HEK293T (cell line): ENCODE data around the gene ELOA.
"Not testable (repeated sequence)": the region's sequence is repeated elsewhere in the genome, so short reads cannot be mapped to it uniquely, and the experiment has no call there.

ENCODE experiments used
- CTCF ChIA-PET: fragments of 350-600 bp; formaldehyde crosslinking; extraction: SDS; loops from one replicate; lab custom pipeline; 2021; ENCODE audit warnings: antibody characterized with exemption, inconsistent platforms; lab: Yijun Ruan, JAX
- POLR2A ChIA-PET: fragments of 350-600 bp; formaldehyde crosslinking; extraction: SDS; loops from one replicate; lab custom pipeline; 2020; ENCODE audit warnings: antibody characterized with exemption, inconsistent platforms; lab: Yijun Ruan, JAX
- DNase-seq: peaks from one replicate; pipeline ENCODE4 v3.0.0; 2012; ENCODE audit warnings: mixed read lengths; ENCODE audit errors: extremely low spot score
- ARNT ChIP-seq: fragments of 450-650 bp; IDR thresholded peaks from 2 replicates; pipeline ENCODE4 v1.6.1; 2017; ENCODE audit warnings: mild to moderate bottlenecking
- BHLHE40 ChIP-seq: fragments of 450-650 bp; IDR thresholded peaks from 2 replicates; pipeline ENCODE4 v1.6.1; 2016; ENCODE audit warnings: mild to moderate bottlenecking, moderate library complexity, borderline replicate concordance
- CTBP1 ChIP-seq: fragments of 450-650 bp; IDR thresholded peaks from 2 replicates; pipeline ENCODE4 v1.6.1; 2016; ENCODE audit warnings: borderline replicate concordance
- ELF4 ChIP-seq: fragments of 450-650 bp; IDR thresholded peaks from 2 replicates; pipeline ENCODE4 v1.6.1; 2017; ENCODE audit warnings: antibody characterized with exemption
- FOXA1 ChIP-seq: fragments of 450-650 bp; IDR thresholded peaks from 2 replicates; pipeline ENCODE4 v1.6.1; 2016; ENCODE audit warnings: mild to moderate bottlenecking
- FOXK2 ChIP-seq: fragments of 450-650 bp; IDR thresholded peaks from 2 replicates; pipeline ENCODE4 v1.6.1; 2016; ENCODE audit warnings: mild to moderate bottlenecking
- FOXM1 ChIP-seq: fragments of 450-650 bp; IDR thresholded peaks from 2 replicates; pipeline ENCODE4 v1.6.1; 2017; ENCODE audit warnings: mild to moderate bottlenecking, borderline replicate concordance
- HDGF ChIP-seq: fragments of 450-650 bp; IDR thresholded peaks from 2 replicates; pipeline ENCODE4 v1.6.1; 2017; ENCODE audit warnings: antibody characterized with exemption, borderline replicate concordance
- L3MBTL2 ChIP-seq: fragments of 450-650 bp; conservative IDR thresholded peaks from 2 replicates; pipeline ENCODE4 v1.6.1; 2016; ENCODE audit warnings: mild to moderate bottlenecking
- LEF1 ChIP-seq: fragments of 450-650 bp; IDR thresholded peaks from 2 replicates; pipeline ENCODE4 v1.6.1; 2017; ENCODE audit warnings: mild to moderate bottlenecking, borderline replicate concordance
- NFRKB ChIP-seq: fragments of 450-650 bp; IDR thresholded peaks from 2 replicates; pipeline ENCODE4 v1.6.1; 2016; ENCODE audit warnings: mild to moderate bottlenecking, moderate library complexity
- PKNOX1 ChIP-seq: fragments of 450-650 bp; IDR thresholded peaks from 2 replicates; pipeline ENCODE4 v1.6.1; 2016
- SP1 ChIP-seq: fragments of 450-650 bp; IDR thresholded peaks from 2 replicates; pipeline ENCODE4 v1.6.1; 2017
- SUZ12 ChIP-seq: fragments of 450-650 bp; IDR thresholded peaks from 2 replicates; pipeline ENCODE4 v1.6.1; 2016; ENCODE audit warnings: mild to moderate bottlenecking
- TARDBP ChIP-seq: fragments of 450-650 bp; IDR thresholded peaks from 2 replicates; pipeline ENCODE4 v1.6.1; 2016
- ZNF384 ChIP-seq: fragments of 450-650 bp; IDR thresholded peaks from 2 replicates; pipeline ENCODE4 v1.6.1; 2016

The ELOA gene

GRCh38 chr1:23801338-23801748, 58.1 kb downstream of the ELOA start:
- ChIA-PET CTCF (interaction anchor here (1.5 kb wide), 1 partner anchor 10 kb away, joined by 6 read pairs; no protein-coding TSS in a partner anchor), POLR2A (interaction anchor here (0.9 to 3.4 kb wide), 4 partner anchors 9 to 23 kb away, joined by 3 to 14 read pairs (median 4); partner anchors contain the start of genes HMGCL and PITHD1)
- TF ChIP-seq CTBP1 (no peak), PKNOX1 (no peak), NFRKB (no peak)
- DNase-seq = no peak

GRCh38 chr1:23801876-23802275, 58.6 kb downstream of the ELOA start:
- CTCF ChIA-PET = interaction anchor here (1.1 to 1.5 kb wide), 2 partner anchors 9 to 12 kb away, joined by 3 to 6 read pairs; no protein-coding TSS in a partner anchor

GRCh38 chr1:23802809-23803342, 59.6 kb downstream of the ELOA start:
- ChIA-PET CTCF (interaction anchor here (0.6 to 1.9 kb wide), 3 partner anchors 8 to 31 kb away, joined by 3 to 5 read pairs (median 3); no protein-coding TSS in a partner anchor), POLR2A (interaction anchor here (1.0 to 3.4 kb wide), 2 partner anchors 22 to 25 kb away, joined by 4 to 14 read pairs; partner anchors contain the start of genes HMGCL and PITHD1)
- DNase-seq = not testable (repeated sequence)

More at GRCh38 chr1:23801876-23802275, 58.6 kb downstream of the ELOA start:
- TF ChIP-seq FOXA1 = no peak
- no peak for TF ChIP-seq CTBP1
- TF ChIP-seq FOXM1 = no peak
- TF ChIP-seq FOXK2 = no peak
- TF ChIP-seq HDGF = no peak
- TF ChIP-seq ARNT = no peak
- TF ChIP-seq TARDBP = no peak
- no peak for TF ChIP-seq LEF1
- no peak for TF ChIP-seq ELF4
- no peak for TF ChIP-seq L3MBTL2
- TF ChIP-seq BHLHE40 = no peak
- TF ChIP-seq NFRKB = no peak
- TF ChIP-seq SP1 = no peak
- no peak for TF ChIP-seq ZNF384
- DNase-seq = no peak
- POLR2A ChIA-PET = interaction anchor here (1.1 to 3.4 kb wide), 2 partner anchors 23 to 24 kb away, joined by 3 to 14 read pairs; partner anchors contain the start of genes HMGCL and PITHD1

- ChIA-PET POLR2A (no interaction called here), CTCF (interaction anchor here (1.9 kb wide), 1 partner anchor 32 kb away, joined by 5 read pairs; no protein-coding TSS in a partner anchor)
- TF ChIP-seq HDGF (no peak), ARNT (no peak), BHLHE40 (no peak), CTBP1 (no peak), SUZ12 (no peak), FOXA1 (no peak), ZNF384 (no peak), SP1 (no peak)
Measured at GRCh38 chr1:23803674-23804073, 60.4 kb downstream of the ELOA start.

GRCh38 chr1:23804183-23804835, 61.0 kb downstream of the ELOA start:
- ChIA-PET CTCF (interaction anchor here (0.6 to 1.9 kb wide), 2 partner anchors 10 to 33 kb away, joined by 3 to 5 read pairs; no protein-coding TSS in a partner anchor), POLR2A (no interaction called here)
- DNase-seq = no peak
- TF ChIP-seq ELF4 (no peak), FOXK2 (no peak), FOXM1 (no peak), ZNF384 (no peak), ARNT (no peak), SP1 (no peak), NFRKB (no peak), LEF1 (no peak), HDGF (no peak), CTBP1 (no peak), TARDBP (no peak), L3MBTL2 (no peak), SUZ12 (no peak), FOXA1 (no peak)

More at GRCh38 chr1:23803674-23804073, 60.4 kb downstream of the ELOA start:
- DNase-seq = no peak

GRCh38 chr1:23805025-23805424, 61.8 kb downstream of the ELOA start:
- POLR2A ChIA-PET = interaction anchor here (1.2 kb wide), 1 partner anchor 27 kb away, joined by 4 read pairs; the partner anchor contains the start of gene PITHD1
- no peak for DNase-seq
- no peak for TF ChIP-seq LEF1
- no peak for TF ChIP-seq HDGF
- no peak for TF ChIP-seq TARDBP
- TF ChIP-seq ELF4 = no peak
- no peak for TF ChIP-seq L3MBTL2
- no peak for TF ChIP-seq NFRKB
- CTCF ChIA-PET = interaction anchor here (0.6 to 0.9 kb wide), 2 partner anchors 9 to 111 kb away, joined by 3 to 4 read pairs; no protein-coding TSS in a partner anchor

GRCh38 chr1:23806280-23806679, 63.0 kb downstream of the ELOA start:
- CTCF ChIA-PET = no interaction called here
- DNase-seq = no peak
- POLR2A ChIA-PET = interaction anchor here (1.2 kb wide), 1 partner anchor 28 kb away, joined by 4 read pairs; the partner anchor contains the start of gene PITHD1
- TF ChIP-seq ELF4 (no peak), SUZ12 (no peak), BHLHE40 (no peak), FOXA1 (no peak), L3MBTL2 (no peak), HDGF (no peak), SP1 (no peak)
